ENCODE results near the gene ZFYVE28. TPM values are rescaled to one million over a fixed set of nuclear protein-coding genes. Genes with fewer than 3 reads are reported as not detected.
A peak's percentile ranks its signal among the peaks of the same experiment; 100 is the strongest.

Gene ZFYVE28
- total RNA-seq, 1 donor from 2014 or later = 5.6 TPM

- Histone ChIP-seq H3K4me1 (peaks cover 73% of the 10 kb centered on the region), H3K36me3 (peaks cover 51% of the 10 kb centered on the region), H3K4me3 (peak overlapping the region; percentile 79), H3K27me3 (ENCODE audit: low read depth) (no peaks in the 10 kb centered on the region), H3K27ac (replicated peaks) (peak overlapping the region; percentile 100), H3K9me3 (replicated peaks) (no peaks in the 10 kb centered on the region)
- TF ChIP-seq CTCF (IDR thresholded peaks at IDR 0.05; ENCODE audit: borderline replicate concordance) = no peak
- intact Hi-C loops (cut with micrococcal nuclease) = no loop called here
- DNase-seq = no peak
Observed at GRCh38 chr4:2254665-2255500, 163.6 kb downstream of the ZFYVE28 start.

DNA sequence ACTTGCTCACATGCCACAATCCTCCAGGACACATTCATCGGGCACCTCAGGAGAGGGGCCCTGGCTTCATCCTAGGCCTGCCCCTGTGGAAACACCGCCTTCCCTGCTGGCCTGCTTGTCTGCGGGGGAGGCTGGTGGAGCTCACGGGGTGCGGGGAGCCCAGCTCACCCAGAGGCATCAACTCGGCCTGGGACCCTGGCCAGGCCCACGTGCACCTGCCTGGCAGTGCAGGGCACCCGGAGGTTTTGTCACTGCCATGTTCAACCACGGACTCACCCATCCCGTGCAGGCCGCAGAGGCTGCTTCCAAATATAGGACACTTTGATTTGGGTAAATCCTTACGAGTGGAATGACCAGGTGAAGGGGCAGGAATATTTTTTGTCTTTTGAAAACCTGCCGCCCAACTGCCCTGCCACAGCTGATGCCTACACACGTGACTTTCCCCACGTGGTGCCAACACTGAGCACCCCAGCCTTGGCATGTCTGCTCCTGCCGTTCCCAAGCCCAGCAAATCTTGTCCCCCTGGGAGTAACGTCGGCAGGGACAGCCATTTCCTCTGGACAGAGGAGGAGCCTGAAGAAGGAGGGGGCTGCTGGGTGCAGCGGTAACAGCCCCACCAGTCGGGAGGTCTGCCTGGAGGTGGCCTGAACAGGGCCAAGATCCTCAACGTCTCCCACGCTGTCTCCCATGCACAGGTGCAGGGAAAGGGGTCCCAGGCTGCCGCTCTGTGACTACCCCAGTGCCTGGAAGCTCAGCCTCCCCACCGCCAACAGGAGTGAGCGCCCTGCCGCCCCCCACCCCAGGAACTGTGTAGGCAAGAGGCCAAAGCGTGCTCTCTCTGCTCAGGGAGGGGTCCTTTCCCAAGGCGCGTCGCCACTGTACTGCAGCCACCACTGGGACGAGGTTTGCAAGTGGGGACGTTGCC lies 165.0 kb downstream of the ZFYVE28 start:
- no peaks in the 10 kb centered on the region for H3K27me3 ChIP-seq (ENCODE audit: low read depth)
- H3K9me3 ChIP-seq (replicated peaks) = no peaks in the 10 kb centered on the region
- H3K27ac ChIP-seq (replicated peaks) = peak overlapping the region; percentile 59
- H3K36me3 ChIP-seq = peaks cover 66% of the 10 kb centered on the region
- peaks cover 58% of the 10 kb centered on the region for H3K4me1 ChIP-seq
- intact Hi-C loops (cut with micrococcal nuclease) = no loop called here
- DNase-seq = peak; percentile 14
- TF ChIP-seq CTCF (IDR thresholded peaks at IDR 0.05; ENCODE audit: borderline replicate concordance) = no peak
- H3K4me3 ChIP-seq = no peak overlapping the region

DNA sequence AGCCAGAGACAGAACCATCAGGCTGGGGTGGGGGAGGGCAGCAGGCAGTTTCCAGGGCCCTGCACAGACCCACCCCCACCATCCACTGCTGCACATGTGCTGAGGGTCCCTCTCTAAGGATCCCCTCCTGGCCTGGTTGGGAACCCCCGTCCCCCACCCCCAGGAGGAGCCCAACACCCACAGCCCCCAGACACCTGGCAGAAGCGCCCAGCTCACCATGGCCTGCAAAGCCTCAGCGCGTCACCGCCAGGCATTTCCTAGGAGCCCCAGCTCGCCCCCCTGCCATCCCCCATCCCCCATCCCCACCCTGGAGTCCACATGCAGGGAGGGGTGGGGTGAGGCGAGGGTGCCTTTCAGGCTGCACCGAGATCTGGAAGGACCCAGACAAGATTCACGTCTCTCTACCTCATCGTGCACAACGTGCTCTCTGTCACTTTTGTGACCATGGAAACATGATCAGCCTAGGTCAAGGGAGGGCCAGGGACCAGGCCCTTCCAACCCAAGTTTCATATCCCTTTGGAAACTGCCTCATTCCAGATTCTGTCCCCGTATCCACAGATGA lies 165.8 kb downstream of the ZFYVE28 start:
- no peak overlapping the region for H3K4me3 ChIP-seq
- no peak for TF ChIP-seq CTCF (IDR thresholded peaks at IDR 0.05; ENCODE audit: borderline replicate concordance)
- H3K4me1 ChIP-seq = peaks cover 50% of the 10 kb centered on the region
- no peaks in the 10 kb centered on the region for H3K27me3 ChIP-seq (ENCODE audit: low read depth)
- no peak for DNase-seq
- H3K9me3 ChIP-seq (replicated peaks) = no peaks in the 10 kb centered on the region
- peak overlapping the region; percentile 59 for H3K27ac ChIP-seq (replicated peaks)
- intact Hi-C loops (cut with micrococcal nuclease) = no loop called here
- peaks cover 74% of the 10 kb centered on the region for H3K36me3 ChIP-seq

DNA sequence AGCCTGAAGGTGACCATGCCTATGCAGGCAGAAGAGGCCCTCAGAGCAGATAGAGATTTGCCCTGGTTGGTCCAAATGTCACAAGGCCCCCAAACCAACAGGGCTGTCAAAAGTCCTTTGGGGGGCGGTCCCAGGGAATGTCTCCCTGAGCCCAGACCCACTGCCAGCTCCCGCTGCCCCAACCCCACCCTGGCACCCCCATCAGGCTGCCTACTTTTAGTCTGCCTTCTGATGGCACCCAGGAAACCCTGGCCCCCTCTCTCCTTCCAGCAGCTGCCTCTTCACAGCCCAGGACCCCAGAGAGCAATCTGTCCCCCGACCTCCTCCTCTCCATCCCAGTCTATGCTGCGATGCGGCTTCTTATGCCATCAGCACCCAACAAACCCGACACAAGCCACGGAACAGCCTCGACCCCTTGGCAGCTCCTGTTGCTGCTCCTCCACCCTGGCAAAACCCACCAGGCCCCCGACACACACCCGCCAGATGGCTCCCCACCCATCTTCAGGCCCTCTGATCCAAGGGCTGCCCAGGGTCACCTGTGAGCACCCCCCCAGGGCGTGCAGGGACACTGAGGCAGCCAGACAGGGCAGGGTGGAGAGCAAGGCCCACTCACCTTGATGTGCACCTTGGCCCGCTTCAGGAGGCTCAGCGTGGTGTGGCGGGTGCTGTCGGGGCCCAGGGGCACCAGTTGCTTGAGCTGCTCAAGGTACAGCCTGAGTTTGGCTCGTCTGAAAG lies 166.5 kb downstream of the ZFYVE28 start:
- H3K9me3 ChIP-seq (replicated peaks) = no peaks in the 10 kb centered on the region
- intact Hi-C loops (cut with micrococcal nuclease) = no loop called here
- no peak for DNase-seq
- H3K4me1 ChIP-seq = peaks cover 44% of the 10 kb centered on the region
- peaks cover 74% of the 10 kb centered on the region for H3K36me3 ChIP-seq
- no peak for TF ChIP-seq CTCF (IDR thresholded peaks at IDR 0.05; ENCODE audit: borderline replicate concordance)
- H3K27me3 ChIP-seq (ENCODE audit: low read depth) = no peaks in the 10 kb centered on the region
- H3K27ac ChIP-seq (replicated peaks) = no peak overlapping the region
- H3K4me3 ChIP-seq = no peak overlapping the region
